Muscle of back (tissue), 13 donors: ENCODE measurements around the gene CLCN6. TPM values are rescaled to one million over a fixed set of nuclear protein-coding genes. Genes with fewer than 3 reads are reported as not detected.

Source experiments
- DNase-seq, 3 donors: peaks; one replicate each; pipeline versions ENCODE4 v3.0.0 to v3.0.0-alpha.2; 2013
- long read RNA-seq, 9 donors: transcript quantifications; one replicate each; lab custom pipeline, GENCODE V29; 2026
- polyA plus RNA-seq, 10 donors: library from polyadenylated mRNA; unstranded; fragments of 120-200 nt; gene quantifications; one replicate each; pipeline ENCODE4 v1.2.1, GENCODE V29; 2013; ENCODE audit not compliant: insufficient read length in 10 of 10

CLCN6 gene
- polyA plus RNA-seq: 10 to 100 TPM in 8 of 10 donors, 1 to 10 TPM in 2; 9.4 to 17.4 (median 13.2) TPM
- long read RNA-seq, donor 1, full-length matches to known transcripts: 1 of 1 reads
- long read RNA-seq, donor 1, partial matches to known transcripts: 0 of 1 reads
- long read RNA-seq, donor 1, other reads (novel, unspliced or antisense): 0 of 1 reads
- long read RNA-seq, donor 2, partial matches to known transcripts: 5 of 5 reads
- long read RNA-seq, donor 2, other reads (novel, unspliced or antisense): 0 of 5 reads
- long read RNA-seq, donor 3: 0 reads
- long read RNA-seq, donor 4: 0 reads
- long read RNA-seq, donor 5: 0 reads
- long read RNA-seq, donor 6: 0 reads
- long read RNA-seq, donor 7, partial matches to known transcripts: 0 of 1 reads
- long read RNA-seq, donor 7, other reads (novel, unspliced or antisense): 0 of 1 reads
- long read RNA-seq, donor 8: 0 reads
- long read RNA-seq, donor 9: 0 reads

GRCh38 chr1:11805422-11806306, at the start of gene CLCN6, which contains the start of gene MTHFR:
Gene CLCN6 (plus strand): TSS chr1:11806191. CDS start chr1:11806263, 72 bp downstream.
Gene MTHFR (minus strand): TSS chr1:11805964. CDS start chr1:11803116, 2,848 bp downstream.
- peak; percentile 99 for DNase-seq

- DNase-seq: no peak
Measured at GRCh38 chr1:11757047-11757446, 48.9 kb upstream of the CLCN6 start.

GRCh38 chr1:11759791-11760190, 46.2 kb upstream of the CLCN6 start:
- no peak for DNase-seq

GRCh38 chr1:11761285-11761684, 44.7 kb upstream of the CLCN6 start:
- DNase-seq: no peak

GRCh38 chr1:11761988-11762406, 44.0 kb upstream of the CLCN6 start, which contains the start of gene C1orf167:
Gene C1orf167 (plus strand): TSS chr1:11762193. CDS start chr1:11764401, 2,208 bp downstream.
- DNase-seq: no peak

GRCh38 chr1:11764115-11764514, 41.9 kb upstream of the CLCN6 start:
- DNase-seq: no peak

GRCh38 chr1:11764519-11764918, 41.5 kb upstream of the CLCN6 start:
- DNase-seq: no peak

GRCh38 chr1:11765661-11766428, 40.1 kb upstream of the CLCN6 start:
- DNase-seq: no peak

GRCh38 chr1:11766429-11766776, 39.6 kb upstream of the CLCN6 start:
- no peak for DNase-seq

GRCh38 chr1:11767922-11768704, 37.9 kb upstream of the CLCN6 start:
- peak in 1 of 3 donors; percentile 38 for DNase-seq

- DNase-seq: no peak
Measured at GRCh38 chr1:11768821-11769220, 37.2 kb upstream of the CLCN6 start.

GRCh38 chr1:11769274-11769673, 36.7 kb upstream of the CLCN6 start:
- DNase-seq: no peak

GRCh38 chr1:11770011-11770410, 36.0 kb upstream of the CLCN6 start:
- DNase-seq: no peak

- DNase-seq: no peak
Measured at GRCh38 chr1:11771481-11772043, 34.4 kb upstream of the CLCN6 start.

GRCh38 chr1:11772458-11772857, 33.5 kb upstream of the CLCN6 start:
- no peak for DNase-seq

- no peak for DNase-seq
Measured at GRCh38 chr1:11774753-11775152, 31.2 kb upstream of the CLCN6 start.

GRCh38 chr1:11777658-11778322, 28.2 kb upstream of the CLCN6 start:
- DNase-seq: no peak

GRCh38 chr1:11778336-11778735, 27.7 kb upstream of the CLCN6 start:
- DNase-seq: no peak

- DNase-seq: no peak
Measured at GRCh38 chr1:11778844-11779623, 27.0 kb upstream of the CLCN6 start.
